Stimulated activated CD8-positive, alpha-beta memory T cell treated with anti-CD3 and anti-CD28 coated beads, Interleukin-2, amount 100 ng/mL, for 1 hour (primary cell): Measurements from ENCODE around the gene EMP2.

Experiments used
- DNase-seq, 2 donors: peaks; one replicate each; pipeline ENCODE4 v3.0.0-alpha.2; 2020; ENCODE audit warnings: low read depth in 2 of 2

EMP2 gene

DNA sequence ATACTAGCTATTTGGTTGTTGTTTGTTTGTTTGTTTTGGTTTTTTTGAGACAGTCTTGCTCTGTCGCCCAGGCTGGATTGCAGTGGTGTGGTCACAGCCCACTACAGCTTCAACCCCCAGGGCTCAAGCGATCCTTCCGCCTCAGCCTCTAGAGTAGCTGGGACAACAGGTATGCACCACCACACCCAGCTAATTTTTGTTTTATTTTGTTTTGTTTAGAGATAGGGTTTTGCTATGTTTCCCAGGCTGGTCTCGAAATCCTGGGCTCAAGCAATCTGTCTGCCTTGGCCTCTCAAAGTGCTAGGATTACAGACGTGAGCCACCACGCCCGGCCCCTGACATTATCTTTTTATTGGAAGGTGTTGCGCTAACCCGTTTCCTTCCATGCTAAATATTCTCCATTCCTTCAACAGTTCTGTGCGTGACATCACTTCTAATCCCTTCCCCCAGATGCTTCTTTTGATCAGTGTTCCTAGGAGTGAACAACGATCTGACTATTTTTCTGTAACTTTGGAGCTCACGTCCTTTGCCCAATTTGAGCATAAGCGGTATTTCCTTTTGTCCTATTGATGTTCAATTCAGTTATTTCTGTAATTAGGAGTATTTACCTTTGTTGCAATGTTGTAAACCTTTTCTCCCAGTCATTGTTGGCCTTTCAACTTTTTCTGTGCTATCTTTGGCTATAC lies 30.2 kb upstream of the EMP2 start:
- no peak for DNase-seq

- no peak for DNase-seq
Observed at GRCh38 chr16:10609402-10609774, 29.0 kb upstream of the EMP2 start.

- no peak for DNase-seq
Observed at GRCh38 chr16:10608687-10609401, 28.4 kb upstream of the EMP2 start.

GRCh38 chr16:10607157-10607556 lies 26.8 kb upstream of the EMP2 start:
- DNase-seq = no peak

DNA sequence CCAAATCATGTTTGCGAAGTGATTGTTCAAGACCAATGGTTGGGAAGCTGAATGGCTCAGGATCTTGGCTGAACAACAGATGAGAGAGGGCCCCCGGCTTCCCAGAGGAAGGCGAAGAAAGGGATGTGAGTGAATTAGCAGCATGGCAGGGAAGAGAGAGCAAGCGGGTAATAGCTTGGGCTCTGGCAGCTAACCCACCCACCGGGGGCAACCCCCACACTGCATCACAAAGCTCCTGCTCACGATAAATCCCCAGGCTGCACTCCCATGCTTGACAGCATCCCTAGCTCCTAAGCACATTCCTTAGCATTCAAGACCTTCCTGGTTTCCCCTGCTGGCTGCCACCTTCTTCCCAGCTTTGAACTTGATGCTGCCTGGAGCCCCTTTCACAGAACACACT lies 26.2 kb upstream of the EMP2 start:
- DNase-seq = no peak

DNA sequence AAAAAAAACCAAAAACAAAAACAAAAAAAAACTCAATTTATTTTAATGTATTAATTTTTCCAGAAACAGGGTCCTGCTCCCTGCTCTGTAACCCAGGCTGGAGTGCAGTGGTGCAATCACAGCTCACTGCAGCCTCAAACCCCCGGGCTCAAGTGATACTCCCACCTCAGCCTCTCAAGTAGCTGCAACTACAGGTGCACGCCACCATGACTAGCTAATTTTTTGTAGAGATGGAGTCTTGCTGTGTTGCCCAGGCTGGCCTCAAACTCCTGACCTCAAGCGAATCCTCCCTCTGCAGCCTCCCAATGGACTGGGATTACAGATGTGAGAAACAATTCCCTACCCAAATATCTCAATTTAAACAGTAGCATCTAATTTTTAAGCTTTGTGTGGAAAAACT lies 25.2 kb upstream of the EMP2 start:
- no peak for DNase-seq

GRCh38 chr16:10601444-10602408 lies 21.3 kb upstream of the EMP2 start:
- DNase-seq = no peak

DNA sequence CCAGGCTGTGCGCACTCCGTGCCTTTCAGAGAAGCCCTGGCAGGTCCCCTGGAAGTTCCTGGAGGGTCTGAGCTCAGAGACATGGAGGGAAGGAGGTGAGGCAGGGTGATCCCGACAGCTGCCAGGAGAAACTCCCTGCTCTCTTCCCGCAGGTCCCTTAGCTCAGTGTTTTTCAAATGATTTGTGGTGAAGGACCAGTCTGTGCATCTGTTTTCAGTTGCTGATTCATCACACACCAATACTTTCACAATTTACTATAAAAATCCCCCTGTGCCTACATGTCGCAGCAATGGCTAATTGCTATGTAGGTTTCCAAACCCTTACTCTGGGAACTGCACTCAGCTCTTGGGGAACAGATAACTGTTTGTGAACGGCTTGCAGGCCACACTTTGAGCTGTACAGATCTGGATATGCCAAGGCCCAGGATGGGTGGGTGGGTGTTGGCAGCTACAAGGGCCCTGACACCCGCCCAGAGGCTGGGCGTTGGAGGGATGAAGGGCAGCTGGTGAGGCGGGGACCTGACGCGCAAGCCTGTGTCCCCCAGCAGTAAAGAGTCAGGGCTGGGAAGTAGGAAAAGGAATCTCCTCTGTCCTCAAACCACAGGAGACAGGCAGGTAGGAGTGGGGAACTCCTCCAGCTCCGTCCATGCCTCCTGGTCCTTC lies 20.5 kb upstream of the EMP2 start:
- DNase-seq = no peak

DNA sequence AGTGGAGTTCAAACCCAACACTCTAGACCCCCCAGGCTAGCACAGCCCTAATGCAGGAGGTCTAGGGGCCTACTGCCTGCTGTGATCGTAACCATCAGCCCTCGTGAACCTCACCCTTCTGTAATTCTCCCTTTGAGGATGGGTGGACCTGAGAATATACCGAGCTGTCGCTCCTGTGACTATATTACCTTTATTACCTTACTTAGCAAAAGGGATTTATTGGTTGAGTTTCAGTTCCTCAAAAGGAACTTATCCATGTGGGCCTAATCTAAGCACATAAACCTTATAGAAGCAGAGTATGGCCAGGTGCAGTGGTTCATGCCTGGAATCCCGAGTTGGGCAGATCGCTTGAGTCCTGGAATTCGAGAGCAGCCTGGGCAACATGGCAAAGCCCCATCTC lies 19.2 kb upstream of the EMP2 start:
- DNase-seq = no peak

- no peak for DNase-seq
Observed at GRCh38 chr16:10598157-10598556, 17.8 kb upstream of the EMP2 start.

- no peak for DNase-seq
Observed at GRCh38 chr16:10597187-10597601, 16.8 kb upstream of the EMP2 start.

- DNase-seq = no peak
Observed at GRCh38 chr16:10594312-10594950, 14.0 kb upstream of the EMP2 start.

DNA sequence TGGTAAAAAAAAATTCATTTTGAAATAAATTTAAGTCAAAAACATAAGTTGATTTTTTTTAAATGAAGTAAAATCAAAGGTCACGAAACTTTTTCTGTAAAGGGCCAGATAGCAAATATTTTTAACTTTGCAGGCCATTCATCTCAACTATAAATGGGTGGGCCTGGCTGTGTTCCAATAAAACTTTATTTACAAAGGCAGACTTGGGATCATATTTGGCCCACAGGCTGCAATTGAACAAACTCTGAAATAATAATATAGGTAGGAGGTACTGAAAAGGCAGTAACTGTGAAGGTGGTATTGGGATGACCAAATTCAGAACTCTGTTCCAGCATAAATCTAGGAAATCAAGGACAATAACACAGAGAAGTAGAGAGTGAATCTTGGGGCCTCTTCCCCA lies 12.2 kb upstream of the EMP2 start:
- no peak for DNase-seq

DNA sequence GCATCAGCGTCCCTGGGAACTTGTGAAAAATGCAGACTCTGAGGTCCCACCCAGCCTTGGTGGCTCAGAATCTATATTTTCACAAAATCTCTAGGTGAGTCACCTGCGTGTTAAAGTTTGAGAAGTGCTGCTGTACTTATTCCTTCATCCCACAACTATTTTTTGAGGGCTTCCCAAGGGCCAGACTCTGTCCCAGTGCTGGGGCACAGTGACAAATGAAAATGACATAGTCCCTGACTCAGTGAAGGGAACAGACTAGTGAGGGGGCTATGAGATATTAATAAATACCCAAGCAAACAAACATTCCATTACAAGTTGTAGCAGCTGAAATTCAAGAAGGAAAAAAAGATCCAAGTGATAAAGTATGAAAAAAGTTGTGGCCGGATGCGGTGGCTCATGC lies 9.9 kb upstream of the EMP2 start:
- DNase-seq = no peak

DNA sequence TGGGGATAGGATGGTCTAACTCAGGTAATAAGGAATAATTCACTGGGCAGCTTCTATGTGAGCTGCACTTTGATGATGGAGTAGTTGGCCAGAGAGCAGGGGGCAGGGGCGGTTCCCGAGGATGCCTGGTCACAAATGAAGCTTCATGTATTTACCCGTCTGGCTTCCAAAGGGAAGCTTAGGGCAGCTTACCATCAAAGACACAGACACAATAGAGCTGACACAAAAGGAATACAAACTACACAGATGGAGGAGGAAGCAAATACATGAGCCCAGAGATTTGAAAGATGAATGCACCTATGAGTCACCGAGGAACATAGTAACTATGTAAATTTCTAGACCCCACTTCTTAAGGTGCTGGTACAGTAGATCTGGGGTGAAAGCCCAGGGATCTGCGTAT lies 8.7 kb upstream of the EMP2 start:
- no peak for DNase-seq

- no peak for DNase-seq
Observed at GRCh38 chr16:10587622-10588021, 7.2 kb upstream of the EMP2 start.

- no peak for DNase-seq
Observed at GRCh38 chr16:10584981-10585438, 4.6 kb upstream of the EMP2 start.

DNA sequence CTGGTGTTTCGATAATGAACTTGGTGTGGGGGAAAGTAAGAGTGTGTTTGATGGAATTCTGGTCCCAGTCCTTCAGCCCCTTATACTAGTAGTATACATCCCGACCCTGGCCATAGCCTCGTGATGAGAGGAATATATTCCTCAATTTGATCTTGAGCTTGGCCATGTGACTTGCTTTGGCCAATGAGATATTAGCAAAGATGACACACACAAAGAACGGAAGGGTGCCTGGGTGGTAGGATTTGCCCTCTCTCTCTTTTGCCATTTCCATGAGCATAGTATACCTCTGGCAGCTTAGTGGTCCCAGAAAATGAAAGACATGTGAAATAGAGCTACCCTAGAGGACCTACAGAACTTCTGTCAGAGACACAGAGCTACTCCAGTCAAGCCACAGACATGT lies 2.9 kb upstream of the EMP2 start:
- no peak for DNase-seq

- DNase-seq = no peak
Observed at GRCh38 chr16:10581507-10581906, 1.1 kb upstream of the EMP2 start.

GRCh38 chr16:10580883-10581247 lies 467 bp upstream of the EMP2 start:
- DNase-seq = no peak

- no peak for DNase-seq
Observed at GRCh38 chr16:10579575-10579964, 828 bp downstream of the EMP2 start.
